T-helper 1 cell (primary cell): ENCODE data around the gene OPA3.
"Not testable (repeated sequence)": the region's sequence is repeated elsewhere in the genome, so short reads cannot be mapped to it uniquely, and the experiment has no call there.

Experiments
- DNase-seq, 5 donors: peaks; one replicate each; pipeline ENCODE4 v3.0.0-alpha.2; 2012 to 2020

Gene OPA3

GRCh38 chr19:45517641-45518468 is 66.7 kb downstream of the OPA3 start:
- no peak for DNase-seq

- no peak for DNase-seq
These were observed 67.4 kb downstream of the OPA3 start for GRCh38 chr19:45517238-45517637.

- DNase-seq: no peak
These were observed 68.7 kb downstream of the OPA3 start for GRCh38 chr19:45515807-45516401.

- peak in 1 of 5 donors; percentile 33 for DNase-seq
These were observed 69.4 kb downstream of the OPA3 start for GRCh38 chr19:45515081-45515624.

GRCh38 chr19:45514376-45515051 is 70.1 kb downstream of the OPA3 start:
- no peak for DNase-seq

GRCh38 chr19:45512881-45513483 is 71.6 kb downstream of the OPA3 start:
- no peak for DNase-seq

GRCh38 chr19:45511074-45511473 is 73.5 kb downstream of the OPA3 start:
- no peak for DNase-seq

GRCh38 chr19:45510352-45510751 is 74.2 kb downstream of the OPA3 start:
- not testable (repeated sequence) for DNase-seq

- no peak for DNase-seq
These were observed 74.9 kb downstream of the OPA3 start for GRCh38 chr19:45509692-45510015.

- DNase-seq: peak in 1 of 5 donors; percentile 66
These were observed 75.5 kb downstream of the OPA3 start for GRCh38 chr19:45508861-45509691.

- DNase-seq: peak in 3 of 5 donors; percentile 29 to 45 (median 36)
These were observed 76.2 kb downstream of the OPA3 start for GRCh38 chr19:45508417-45508860.

GRCh38 chr19:45507872-45508416 is 76.7 kb downstream of the OPA3 start:
- no peak for DNase-seq

- DNase-seq: peak; percentile 82 to 95 (median 87)
These were observed 77.4 kb downstream of the OPA3 start, which contains the start of gene VASP for GRCh38 chr19:45506989-45507871. VASP (plus strand) TSS chr19:45507479; CDS start chr19:45507772, 293 bp downstream.

- DNase-seq: peak; percentile 90 to 97 (median 96)
These were observed 78.2 kb downstream of the OPA3 start for GRCh38 chr19:45506246-45506988.

- no peak for DNase-seq
These were observed 78.7 kb downstream of the OPA3 start for GRCh38 chr19:45505996-45506245.

- DNase-seq: no peak
These were observed 79.2 kb downstream of the OPA3 start for GRCh38 chr19:45505151-45505995.

- DNase-seq: no peak
These were observed 80.7 kb downstream of the OPA3 start for GRCh38 chr19:45503909-45504308.

- DNase-seq: no peak
These were observed 82.5 kb downstream of the OPA3 start for GRCh38 chr19:45502111-45502510.

- no peak for DNase-seq
These were observed 82.9 kb downstream of the OPA3 start for GRCh38 chr19:45501730-45502014.
